GM12878 (cell line): Measurements from ENCODE around the gene MC3R. TPM values are rescaled to one million over a fixed set of nuclear protein-coding genes. Genes with fewer than 3 reads are reported as not detected.

Experiments used
- ATAC-seq: fragments of 200-7000 bp; cut with Tn5 transposase; 3 replicates; pipeline ENCODE4 v1.9.1; 2020; ENCODE audit warnings: mild to moderate bottlenecking, moderate library complexity
- BruUV-seq: library from RNA; stranded (reverse); fragments of 400-500 nt; replicated peaks from 2 replicates; lab custom pipeline; 2021; lab: Mats Ljungman, UMichigan
- CTCF ChIA-PET: fragments of 300-600 bp; sonication (Branson Sonifier 250); formaldehyde crosslinking; extraction: SDS; loops from one replicate; lab custom pipeline; 2021; ENCODE audit warnings: inconsistent platforms; lab: Yijun Ruan, JAX
- POLR2A ChIA-PET: fragments of 350-600 bp; formaldehyde crosslinking; extraction: SDS; loops from one replicate; lab custom pipeline; 2021; ENCODE audit warnings: inconsistent platforms; lab: Charles Lee
- RAD21 ChIA-PET: fragments of 300-600 bp; sonication (Branson Sonifier 250); formaldehyde crosslinking; loops from one replicate; lab custom pipeline; 2023; ENCODE audit warnings: antibody characterized with exemption; ENCODE audit not compliant: unreplicated experiment; lab: Charles Lee
- SMC1A ChIA-PET: fragments of 300-600 bp; sonication (Branson Sonifier 250); formaldehyde crosslinking; loops from one replicate; lab custom pipeline; 2023; ENCODE audit not compliant: unreplicated experiment, uncharacterized antibody; lab: Charles Lee
- DNase-seq: peaks from one replicate; pipeline ENCODE4 v3.0.0-alpha.2; 2011; ENCODE audit warnings: low read depth, low spot score
- FAIRE-seq: peaks from 3 replicates; lab custom pipeline; 2011; peaks lifted over from hg19 to GRCh38; lab: Jason Lieb, UNC
- H2AFZ ChIP-seq: 2 replicates; pipeline ENCODE4 v1.6.0; 2011; ENCODE audit warnings: low read depth, low read length, control low read depth; ENCODE audit not compliant: control insufficient read depth
- H3K27ac ChIP-seq: 2 replicates; pipeline ENCODE4 v1.5.1; 2011; ENCODE audit warnings: control low read depth; ENCODE audit not compliant: control insufficient read depth, insufficient read depth
- H3K27me3 ChIP-seq, 2 experiments: replicated peaks in 1 of 2; 2 replicates each; pipeline versions ENCODE4 v1.6.0 to v1.6.1; 2011; ENCODE audit warnings: low read length in 1 of 2; ENCODE audit not compliant: control insufficient read depth in 2 of 2, insufficient read depth in 2 of 2
- H3K36me3 ChIP-seq, 2 experiments: 2 replicates each; pipeline ENCODE4 v1.5.1; 2011; ENCODE audit warnings: low read length in 1 of 2; ENCODE audit not compliant: control insufficient read depth in 2 of 2, insufficient read depth in 2 of 2
- H3K4me1 ChIP-seq: 2 replicates; pipeline ENCODE4 v1.6.1; 2011; ENCODE audit warnings: mild to moderate bottlenecking, low read length, moderate library complexity, mixed read lengths; ENCODE audit not compliant: control insufficient read depth, insufficient read depth
- H3K4me2 ChIP-seq: 2 replicates; pipeline ENCODE4 v1.6.0; 2011; ENCODE audit warnings: control low read depth; ENCODE audit not compliant: control insufficient read depth, insufficient read depth
- H3K4me3 ChIP-seq: fragments of 200-600 bp; sonication (generic); 2 replicates; pipeline ENCODE4 v1.5.1; 2016
- H3K79me2 ChIP-seq: 2 replicates; pipeline ENCODE4 v1.6.0; 2011; ENCODE audit warnings: low read length; ENCODE audit not compliant: control insufficient read depth, insufficient read depth
- H3K9ac ChIP-seq: 2 replicates; pipeline ENCODE4 v1.8.0; 2011; ENCODE audit warnings: low read length, control low read depth, mixed read lengths; ENCODE audit not compliant: control insufficient read depth, insufficient read depth
- H3K9me3 ChIP-seq: replicated peaks from 3 replicates; pipeline ENCODE4 v1.5.1; 2011; ENCODE audit warnings: mild to moderate bottlenecking, low read length; ENCODE audit not compliant: control insufficient read depth, insufficient read depth
- H4K20me1 ChIP-seq: 2 replicates; pipeline ENCODE4 v1.6.0; 2011; ENCODE audit not compliant: control insufficient read depth, insufficient read depth
- KAT2A ChIP-seq: conservative IDR thresholded peaks from 2 replicates; pipeline ENCODE4 v1.6.1; 2011; ENCODE audit warnings: low read depth, low read length; ENCODE audit not compliant: control insufficient read depth
- PAX8 ChIP-seq: fragments of 450-650 bp; IDR thresholded peaks from 2 replicates; pipeline ENCODE4 v1.6.1; 2017; ENCODE audit warnings: mild to moderate bottlenecking, moderate library complexity
- STAT1 ChIP-seq: fragments of 450-650 bp; conservative IDR thresholded peaks from 2 replicates; pipeline ENCODE4 v1.6.1; 2014; ENCODE audit warnings: antibody characterized with exemption, mild to moderate bottlenecking
- WGBS: methylation state at CpG from one replicate; pipeline ENCODE4 v1.1.6; 2016; ENCODE audit warnings: low lambda C conversion rate; ENCODE audit not compliant: insufficient replicate concordance, insufficient coverage; ENCODE audit errors: missing lambda C conversion rate; 5-methylcytosine and 5-hydroxymethylcytosine counted together
- in situ Hi-C: fragments of 300-500 bp; cut with MboI; formaldehyde crosslinking; loops from 9 replicates; pipeline ENCODE4 v1.14.3; 2018; ENCODE audit warnings: mixed read lengths
- intact Hi-C: fragments of 100-400 bp; cut with micrococcal nuclease; formaldehyde crosslinking; loops from one replicate; pipeline ENCODE4 v1.14.2; 2022; ENCODE audit not compliant: unreplicated experiment
- polyA plus RNA-seq, 11 experiments: library from polyadenylated mRNA; depleted of rRNA in 4 of 11; unstranded in 6 of 11; stranded (reverse) in 5 of 11; fragments of >200 nt; fragmentation: Nextera tagmentation in 4 of 11; fragmentation: Illumina TruSeq in 1 of 11; extraction: Ambion mirVana in 4 of 11; extraction: Trizol in 1 of 11; gene quantifications; 1 replicate in 1 of 11; 2 replicates in 10 of 11; pipeline versions ENCODE4 v1.2.1 to v1.2.3, GENCODE V29; 2011 to 2016; ENCODE audit warnings: inconsistent platforms in 2 of 11, missing spikeins in 2 of 11, low read depth in 1 of 11
- total RNA-seq, 4 experiments: library from RNA; depleted of rRNA in 3 of 4; stranded (reverse); fragments of >200 nt in 3 of 4; fragmentation: Illumina TruSeq in 1 of 4; extraction: Trizol in 1 of 4; gene quantifications; 2 replicates each; pipeline versions ENCODE4 v1.2.1 to v1.2.3, GENCODE V29; 2013 to 2021
- TF ChIP-seq, protein P1 (sequence below): fragments of 450-650 bp; formaldehyde crosslinking; IDR thresholded peaks from 2 replicates; pipeline ENCODE4 v1.5.0; 2022; ENCODE audit warnings: mild to moderate bottlenecking, missing genetic modification characterization
- TF ChIP-seq, protein P2 (sequence below): IDR thresholded peaks from 2 replicates; pipeline ENCODE4 v1.6.1; 2012; ENCODE audit warnings: improper control_type of control experiment, low read depth, low read length; ENCODE audit not compliant: insufficient replicate concordance

The MC3R gene
- total and polyA plus RNA-seq, 10 of the 15 experiments (the other 5 are each of a cell fraction or from before 2014, with no cell fraction given), result not detected

DNA sequence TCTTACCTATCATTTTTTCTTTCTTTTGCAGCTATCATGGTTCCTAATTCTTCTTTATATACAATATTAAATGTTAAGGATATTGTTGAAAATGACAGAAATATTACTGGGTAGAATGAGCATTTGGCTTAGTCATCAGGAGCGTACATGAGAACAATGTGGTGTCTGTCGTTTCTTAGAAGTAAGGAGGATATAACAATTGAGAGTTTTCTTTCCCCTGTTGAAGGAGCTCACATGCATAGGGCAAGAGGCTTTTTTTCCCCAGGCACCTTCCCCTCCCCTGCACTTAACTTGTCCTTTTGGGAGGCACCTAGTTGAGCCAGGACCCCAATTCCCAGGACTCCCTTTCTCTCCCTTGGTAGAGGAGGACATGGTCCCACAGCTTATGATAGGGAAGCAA, 25.0 kb downstream of the MC3R start:
- Histone ChIP-seq H3K4me1 (no peaks in the 10 kb centered on the region), H3K9me3 (no peaks in the 10 kb centered on the region), H2AFZ (no peak overlapping the region), H3K27me3 (no peaks in the 10 kb centered on the region), H3K27ac (no peak overlapping the region), H4K20me1 (no peaks in the 10 kb centered on the region), H3K4me3 (no peak overlapping the region), H3K4me2 (no peak overlapping the region), H3K36me3 (no peaks in the 10 kb centered on the region), H3K79me2 (no peaks in the 10 kb centered on the region), H3K9ac (no peak overlapping the region)
- intact Hi-C loops, result no loop called here
- CTCF ChIA-PET, result no interaction called here
- TF ChIP-seq KAT2A (no peak), PAX8 (no peak), STAT1 (no peak)
- TF ChIP-seq, protein P1, sequence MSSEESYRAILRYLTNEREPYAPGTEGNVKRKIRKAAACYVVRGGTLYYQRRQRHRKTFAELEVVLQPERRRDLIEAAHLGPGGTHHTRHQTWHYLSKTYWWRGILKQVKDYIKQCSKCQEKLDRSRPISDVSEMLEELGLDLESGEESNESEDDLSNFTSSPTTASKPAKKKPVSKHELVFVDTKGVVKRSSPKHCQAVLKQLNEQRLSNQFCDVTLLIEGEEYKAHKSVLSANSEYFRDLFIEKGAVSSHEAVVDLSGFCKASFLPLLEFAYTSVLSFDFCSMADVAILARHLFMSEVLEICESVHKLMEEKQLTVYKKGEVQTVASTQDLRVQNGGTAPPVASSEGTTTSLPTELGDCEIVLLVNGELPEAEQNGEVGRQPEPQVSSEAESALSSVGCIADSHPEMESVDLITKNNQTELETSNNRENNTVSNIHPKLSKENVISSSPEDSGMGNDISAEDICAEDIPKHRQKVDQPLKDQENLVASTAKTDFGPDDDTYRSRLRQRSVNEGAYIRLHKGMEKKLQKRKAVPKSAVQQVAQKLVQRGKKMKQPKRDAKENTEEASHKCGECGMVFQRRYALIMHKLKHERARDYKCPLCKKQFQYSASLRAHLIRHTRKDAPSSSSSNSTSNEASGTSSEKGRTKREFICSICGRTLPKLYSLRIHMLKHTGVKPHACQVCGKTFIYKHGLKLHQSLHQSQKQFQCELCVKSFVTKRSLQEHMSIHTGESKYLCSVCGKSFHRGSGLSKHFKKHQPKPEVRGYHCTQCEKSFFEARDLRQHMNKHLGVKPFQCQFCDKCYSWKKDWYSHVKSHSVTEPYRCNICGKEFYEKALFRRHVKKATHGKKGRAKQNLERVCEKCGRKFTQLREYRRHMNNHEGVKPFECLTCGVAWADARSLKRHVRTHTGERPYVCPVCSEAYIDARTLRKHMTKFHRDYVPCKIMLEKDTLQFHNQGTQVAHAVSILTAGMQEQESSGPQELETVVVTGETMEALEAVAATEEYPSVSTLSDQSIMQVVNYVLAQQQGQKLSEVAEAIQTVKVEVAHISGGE (CRISPR knock-in tag), result no peak
- TF ChIP-seq, protein P2, sequence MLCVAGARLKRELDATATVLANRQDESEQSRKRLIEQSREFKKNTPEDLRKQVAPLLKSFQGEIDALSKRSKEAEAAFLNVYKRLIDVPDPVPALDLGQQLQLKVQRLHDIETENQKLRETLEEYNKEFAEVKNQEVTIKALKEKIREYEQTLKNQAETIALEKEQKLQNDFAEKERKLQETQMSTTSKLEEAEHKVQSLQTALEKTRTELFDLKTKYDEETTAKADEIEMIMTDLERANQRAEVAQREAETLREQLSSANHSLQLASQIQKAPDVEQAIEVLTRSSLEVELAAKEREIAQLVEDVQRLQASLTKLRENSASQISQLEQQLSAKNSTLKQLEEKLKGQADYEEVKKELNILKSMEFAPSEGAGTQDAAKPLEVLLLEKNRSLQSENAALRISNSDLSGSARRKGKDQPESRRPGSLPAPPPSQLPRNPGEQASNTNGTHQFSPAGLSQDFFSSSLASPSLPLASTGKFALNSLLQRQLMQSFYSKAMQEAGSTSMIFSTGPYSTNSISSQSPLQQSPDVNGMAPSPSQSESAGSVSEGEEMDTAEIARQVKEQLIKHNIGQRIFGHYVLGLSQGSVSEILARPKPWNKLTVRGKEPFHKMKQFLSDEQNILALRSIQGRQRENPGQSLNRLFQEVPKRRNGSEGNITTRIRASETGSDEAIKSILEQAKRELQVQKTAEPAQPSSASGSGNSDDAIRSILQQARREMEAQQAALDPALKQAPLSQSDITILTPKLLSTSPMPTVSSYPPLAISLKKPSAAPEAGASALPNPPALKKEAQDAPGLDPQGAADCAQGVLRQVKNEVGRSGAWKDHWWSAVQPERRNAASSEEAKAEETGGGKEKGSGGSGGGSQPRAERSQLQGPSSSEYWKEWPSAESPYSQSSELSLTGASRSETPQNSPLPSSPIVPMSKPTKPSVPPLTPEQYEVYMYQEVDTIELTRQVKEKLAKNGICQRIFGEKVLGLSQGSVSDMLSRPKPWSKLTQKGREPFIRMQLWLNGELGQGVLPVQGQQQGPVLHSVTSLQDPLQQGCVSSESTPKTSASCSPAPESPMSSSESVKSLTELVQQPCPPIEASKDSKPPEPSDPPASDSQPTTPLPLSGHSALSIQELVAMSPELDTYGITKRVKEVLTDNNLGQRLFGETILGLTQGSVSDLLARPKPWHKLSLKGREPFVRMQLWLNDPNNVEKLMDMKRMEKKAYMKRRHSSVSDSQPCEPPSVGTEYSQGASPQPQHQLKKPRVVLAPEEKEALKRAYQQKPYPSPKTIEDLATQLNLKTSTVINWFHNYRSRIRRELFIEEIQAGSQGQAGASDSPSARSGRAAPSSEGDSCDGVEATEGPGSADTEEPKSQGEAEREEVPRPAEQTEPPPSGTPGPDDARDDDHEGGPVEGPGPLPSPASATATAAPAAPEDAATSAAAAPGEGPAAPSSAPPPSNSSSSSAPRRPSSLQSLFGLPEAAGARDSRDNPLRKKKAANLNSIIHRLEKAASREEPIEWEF, result no peak
- POLR2A ChIA-PET, result no interaction called here
- SMC1A ChIA-PET, result no interaction called here
- no TSS peak for BruUV-seq
- FAIRE-seq (no peak), DNase-seq (no peak), ATAC-seq (no peak)
- WGBS, result 48% methylated on average over 2 of the region's 2 CpGs
- RAD21 ChIA-PET, result no interaction called here
- in situ Hi-C loops, result no loop called here
